ENCODE measurements around the gene B4GALNT4.
A peak's percentile ranks its signal among the peaks of the same experiment; 100 is the strongest.
"Not testable (repeated sequence)": the region's sequence is repeated elsewhere in the genome, so short reads cannot be mapped to it uniquely, and the experiment has no call there.

B4GALNT4 gene

GRCh38 chr11:360326-361280 is 8.7 kb upstream of the B4GALNT4 start:
- no peak for DNase-seq

DNA sequence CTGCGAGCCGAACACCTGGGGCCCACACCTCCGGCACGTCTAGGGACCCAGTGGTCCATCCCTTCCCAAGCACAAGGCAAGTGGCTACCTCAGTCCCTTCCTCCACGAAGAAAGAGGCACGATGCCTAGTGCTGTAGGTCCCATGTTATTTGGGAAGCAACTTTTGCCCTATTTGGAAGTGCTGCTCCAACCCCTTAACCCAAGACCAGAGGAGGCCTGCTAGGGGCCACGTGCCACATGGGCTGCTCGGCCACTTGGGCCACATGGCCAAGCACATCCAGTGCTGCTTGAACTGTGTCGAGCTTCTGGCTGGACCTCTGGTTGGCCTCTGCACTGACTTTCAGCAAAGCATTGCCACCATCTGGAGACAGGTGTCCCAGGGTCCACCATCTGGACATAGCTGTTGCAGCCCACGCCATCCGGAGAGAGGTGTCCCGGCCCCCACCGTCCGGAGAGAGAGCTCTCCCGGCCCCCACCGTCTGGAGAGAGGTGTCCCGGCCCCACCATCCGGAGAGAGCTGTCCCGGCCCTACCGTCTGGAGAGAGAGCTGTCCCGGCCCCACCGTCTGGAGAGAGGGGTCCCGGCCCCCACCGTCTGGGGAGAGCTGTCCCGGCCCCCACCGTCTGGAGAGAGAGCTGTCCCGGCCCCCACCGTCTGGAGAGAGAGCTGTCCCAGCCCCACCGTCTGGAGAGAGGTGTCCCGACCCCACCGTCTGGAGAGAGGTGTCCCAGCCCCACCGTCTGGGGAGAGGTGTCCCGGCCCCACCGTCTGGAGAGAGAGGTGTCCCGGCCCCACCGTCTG is 6.5 kb upstream of the B4GALNT4 start:
- DNase-seq = no peak

DNA sequence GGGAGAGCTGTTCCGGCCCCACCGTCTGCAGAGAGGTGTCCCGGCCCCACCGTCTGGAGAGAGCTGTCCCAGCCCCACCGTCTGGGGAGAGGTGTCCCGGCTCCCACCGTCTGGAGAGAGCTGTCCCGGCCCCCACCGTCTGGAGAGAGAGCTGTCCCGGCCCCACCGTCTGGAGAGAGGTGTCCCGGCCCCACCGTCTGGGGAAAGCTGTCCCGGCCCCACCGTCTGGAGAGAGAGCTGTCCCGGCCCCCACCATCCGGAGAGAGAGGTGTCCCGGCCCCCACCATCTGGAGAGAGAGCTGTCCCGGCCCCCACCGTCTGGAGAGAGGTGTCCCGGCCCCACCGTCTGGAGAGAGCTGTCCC is 5.9 kb upstream of the B4GALNT4 start:
- DNase-seq = not testable (repeated sequence)

- peak; percentile 53 for DNase-seq
Observed at GRCh38 chr11:363948-364761, 5.1 kb upstream of the B4GALNT4 start.

DNA sequence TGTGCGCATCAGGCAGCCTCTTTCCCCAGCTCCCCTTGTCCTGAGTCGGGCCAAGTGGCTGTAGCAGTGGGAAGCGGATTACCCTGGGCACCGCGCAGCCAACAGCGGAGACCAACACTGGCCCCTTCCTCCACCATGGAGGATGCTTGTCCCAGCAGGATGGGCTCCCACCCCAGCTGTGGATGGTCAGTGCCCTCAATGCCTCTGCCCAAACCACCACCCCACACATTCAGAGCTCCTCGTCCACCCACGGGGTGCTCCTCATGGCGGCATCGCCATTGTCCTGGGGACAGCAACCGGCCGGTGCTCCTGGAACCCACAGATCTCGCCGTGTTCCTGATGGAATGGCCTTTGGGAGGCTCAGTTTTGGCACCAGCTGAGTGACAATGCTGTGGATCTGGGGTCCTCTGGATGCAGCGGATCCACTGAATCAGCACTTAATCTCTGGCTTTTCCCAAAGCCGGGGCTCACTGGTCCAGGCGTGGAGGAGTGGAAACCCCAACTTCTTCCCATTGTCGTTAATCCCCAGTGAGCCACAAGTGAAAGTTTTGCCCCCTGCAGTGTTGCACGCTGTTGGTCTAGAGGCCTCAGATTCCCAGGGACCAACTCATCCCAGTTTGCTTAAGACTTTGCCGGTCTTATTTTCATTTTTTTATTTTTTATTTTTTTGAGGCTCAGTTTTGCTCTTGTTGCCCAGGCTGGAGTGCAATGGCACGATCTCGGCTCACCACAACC is 4.1 kb upstream of the B4GALNT4 start:
- DNase-seq = no peak

DNA sequence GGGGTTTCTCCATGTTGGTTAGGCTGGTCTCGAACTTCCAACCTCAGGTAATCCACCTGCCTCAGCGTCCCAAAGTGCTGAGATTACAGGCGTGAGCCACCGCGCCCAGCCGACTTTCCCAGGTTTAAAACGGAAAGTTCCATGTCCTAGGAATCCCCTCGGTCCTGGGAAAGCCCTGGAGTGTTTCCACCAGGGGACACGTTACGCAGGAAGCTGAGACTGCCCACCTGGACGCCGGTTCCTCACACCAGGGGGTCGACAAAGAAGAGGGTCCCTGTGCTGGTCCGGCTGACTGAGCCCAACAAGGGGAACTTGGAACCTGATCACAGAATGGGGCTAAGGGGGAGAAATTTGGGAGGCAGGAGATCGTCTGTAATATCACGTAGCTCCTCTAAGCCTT is 3.5 kb upstream of the B4GALNT4 start:
- DNase-seq = no peak

DNA sequence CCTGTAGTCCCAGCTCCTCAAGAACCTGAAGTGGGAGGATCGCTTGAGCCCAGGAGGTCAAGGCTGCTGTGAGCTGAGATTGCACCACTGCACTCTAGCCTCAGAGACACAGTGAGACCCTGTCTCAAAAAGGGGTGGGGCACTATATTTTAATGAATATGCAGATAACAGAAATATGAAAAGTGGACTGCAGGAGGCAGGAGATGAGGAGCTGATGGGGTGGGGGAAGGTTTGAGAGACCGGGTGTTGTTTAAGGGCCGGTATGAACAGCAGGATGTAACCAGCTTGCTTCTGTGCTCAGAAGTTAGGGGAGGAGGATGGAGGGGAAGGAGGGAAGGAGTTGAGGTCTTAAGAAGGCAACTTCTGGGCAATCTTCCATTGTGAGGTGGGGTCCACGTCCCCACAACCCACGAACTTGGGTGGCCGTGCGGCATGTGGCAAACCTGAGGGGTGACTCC is 1.3 kb upstream of the B4GALNT4 start:
- DNase-seq = no peak

- DNase-seq = no peak
Observed at GRCh38 chr11:368414-369335, 624 bp upstream of the B4GALNT4 start.

GRCh38 chr11:370070-370941 is 1.0 kb downstream of the B4GALNT4 start:
- no peak for DNase-seq

DNA sequence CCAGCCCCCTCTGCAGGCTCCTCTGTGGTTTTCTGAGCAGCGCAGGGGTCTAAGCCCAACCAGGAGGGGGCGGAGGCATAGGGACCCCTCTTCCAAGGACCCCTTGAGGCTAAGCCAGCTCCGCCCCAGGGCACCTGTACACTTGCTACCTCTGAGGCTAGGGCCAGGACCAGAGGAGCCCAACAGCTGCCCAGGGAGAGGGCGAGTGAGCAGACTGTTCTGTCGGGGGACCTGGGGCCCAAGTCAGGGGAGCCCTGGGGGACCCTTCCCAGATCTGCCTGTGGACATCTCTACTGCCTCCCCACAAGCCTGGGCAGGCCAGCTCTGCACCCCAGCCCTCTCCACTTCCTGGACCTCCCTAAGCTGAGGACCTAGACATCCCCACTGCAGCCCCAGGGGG is 1.8 kb downstream of the B4GALNT4 start:
- DNase-seq = no peak

DNA sequence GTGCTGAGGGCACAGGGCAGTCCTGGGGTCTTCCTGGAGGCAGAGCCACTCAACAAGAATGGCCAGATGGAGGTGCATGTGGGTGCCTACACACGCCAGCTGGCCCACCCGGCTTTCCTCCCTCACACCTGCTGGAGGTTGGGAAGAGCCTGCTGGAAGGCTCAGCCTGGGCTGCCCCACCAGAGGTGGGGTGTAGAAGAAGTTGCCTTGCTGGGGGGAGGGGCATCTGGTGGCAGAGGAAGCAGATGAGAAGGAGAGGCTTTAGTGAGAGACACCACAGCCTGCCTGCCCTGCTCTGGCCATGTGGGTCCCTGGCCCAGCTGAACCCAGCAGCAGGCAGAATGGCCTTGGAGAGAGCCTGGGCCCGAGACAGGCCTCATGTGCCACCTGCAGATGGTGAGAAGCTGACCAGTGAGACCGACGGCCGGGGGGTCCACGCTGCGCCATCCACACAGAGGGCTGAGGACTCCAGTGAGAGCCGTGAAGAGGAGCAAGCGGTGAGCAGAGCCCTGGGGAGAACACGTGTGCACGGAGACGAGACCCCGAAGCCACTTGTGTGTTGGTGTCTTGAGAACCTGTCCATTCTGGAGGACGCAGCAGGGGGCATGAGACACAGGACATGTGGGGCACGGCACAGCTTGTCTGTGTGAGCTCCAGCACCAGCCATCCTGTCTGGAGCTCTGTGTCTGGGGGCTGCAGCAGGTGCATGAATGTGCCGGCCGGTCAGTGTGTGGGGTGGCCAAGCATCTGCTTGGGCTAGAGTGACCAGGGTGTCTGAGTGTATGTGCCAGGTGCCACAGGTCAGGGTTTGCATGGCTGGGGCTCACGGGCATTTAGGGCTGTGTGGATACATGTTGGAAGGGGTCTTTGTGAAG is 2.7 kb downstream of the B4GALNT4 start:
- no peak for DNase-seq

- DNase-seq = no peak
Observed at GRCh38 chr11:372809-373715, 3.8 kb downstream of the B4GALNT4 start.

DNA sequence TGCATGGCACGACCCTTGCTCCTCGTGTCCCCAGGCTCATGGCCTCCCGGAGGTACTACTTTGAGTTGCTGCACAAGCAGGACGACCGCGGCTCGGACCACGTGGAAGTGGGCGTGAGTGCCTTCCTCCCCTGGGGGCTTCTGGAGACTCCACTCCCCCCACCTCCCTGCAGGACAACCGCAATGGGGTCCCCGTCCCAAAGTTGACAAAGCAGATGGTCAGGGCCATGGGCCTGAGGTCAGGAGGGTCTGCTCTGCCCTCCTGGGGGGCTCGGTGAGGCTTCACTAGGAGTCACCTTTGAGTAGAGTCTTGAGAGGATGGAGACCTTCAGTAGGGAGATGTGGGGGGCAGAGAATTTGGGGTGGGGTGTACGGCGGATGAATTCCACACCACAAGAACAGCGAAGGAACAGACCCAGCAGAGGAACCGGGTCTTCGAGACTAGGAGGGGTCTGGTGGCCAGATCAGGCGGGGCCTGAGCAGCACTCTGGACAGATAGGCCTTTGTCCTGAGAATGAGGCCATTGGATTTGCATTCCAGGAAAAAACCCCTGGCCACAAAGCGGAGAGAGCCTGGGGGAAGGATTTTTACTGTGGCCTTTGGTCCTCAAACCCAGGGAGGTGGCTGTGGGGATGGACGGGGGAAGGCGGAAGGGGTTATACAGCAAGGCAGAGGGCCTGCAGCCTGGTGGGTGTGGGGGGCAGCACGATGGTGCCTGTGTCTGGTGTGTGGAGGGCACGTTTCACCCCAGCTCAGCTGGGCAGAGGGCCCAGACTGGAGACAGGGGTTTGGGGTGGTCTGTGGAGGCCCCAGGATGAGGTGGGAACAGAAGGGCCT is 4.6 kb downstream of the B4GALNT4 start:
- no peak for DNase-seq

- DNase-seq = no peak
Observed at GRCh38 chr11:375065-376025, 6.0 kb downstream of the B4GALNT4 start.

DNA sequence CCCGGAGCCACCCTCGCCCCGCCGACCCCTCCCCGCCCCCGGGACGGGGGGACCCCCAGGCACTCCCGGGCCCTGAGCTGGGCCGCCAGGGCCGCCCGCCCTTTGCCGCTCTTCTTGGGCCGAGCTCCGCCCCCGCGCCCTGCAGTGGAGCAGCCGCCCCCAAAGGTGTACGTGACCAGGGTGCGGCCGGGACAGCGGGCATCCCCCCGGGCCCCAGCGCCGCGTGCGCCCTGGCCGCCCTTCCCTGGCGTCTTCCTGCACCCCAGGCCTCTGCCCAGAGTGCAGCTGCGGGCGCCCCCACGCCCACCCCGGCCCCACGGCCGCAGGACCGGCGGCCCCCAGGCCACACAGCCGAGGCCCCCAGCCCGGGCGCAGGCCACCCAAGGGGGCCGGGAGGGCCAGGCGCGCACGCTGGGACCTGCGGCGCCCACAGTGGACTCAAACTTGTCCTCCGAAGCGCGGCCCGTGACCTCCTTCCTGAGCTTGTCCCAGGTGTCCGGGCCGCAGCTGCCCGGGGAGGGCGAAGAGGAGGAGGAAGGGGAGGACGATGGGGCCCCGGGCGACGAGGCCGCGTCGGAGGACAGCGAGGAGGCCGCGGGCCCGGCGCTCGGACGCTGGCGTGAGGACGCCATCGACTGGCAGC is 7.4 kb downstream of the B4GALNT4 start:
- DNase-seq = no peak
